Fibroblast of the conjunctiva (primary cell): ENCODE measurements around the gene TMEM132D.

ENCODE experiments used
- DNase-seq: peaks from one replicate; pipeline ENCODE4 v3.0.0-alpha.2; 2010; ENCODE audit warnings: low read depth

TMEM132D gene

DNA sequence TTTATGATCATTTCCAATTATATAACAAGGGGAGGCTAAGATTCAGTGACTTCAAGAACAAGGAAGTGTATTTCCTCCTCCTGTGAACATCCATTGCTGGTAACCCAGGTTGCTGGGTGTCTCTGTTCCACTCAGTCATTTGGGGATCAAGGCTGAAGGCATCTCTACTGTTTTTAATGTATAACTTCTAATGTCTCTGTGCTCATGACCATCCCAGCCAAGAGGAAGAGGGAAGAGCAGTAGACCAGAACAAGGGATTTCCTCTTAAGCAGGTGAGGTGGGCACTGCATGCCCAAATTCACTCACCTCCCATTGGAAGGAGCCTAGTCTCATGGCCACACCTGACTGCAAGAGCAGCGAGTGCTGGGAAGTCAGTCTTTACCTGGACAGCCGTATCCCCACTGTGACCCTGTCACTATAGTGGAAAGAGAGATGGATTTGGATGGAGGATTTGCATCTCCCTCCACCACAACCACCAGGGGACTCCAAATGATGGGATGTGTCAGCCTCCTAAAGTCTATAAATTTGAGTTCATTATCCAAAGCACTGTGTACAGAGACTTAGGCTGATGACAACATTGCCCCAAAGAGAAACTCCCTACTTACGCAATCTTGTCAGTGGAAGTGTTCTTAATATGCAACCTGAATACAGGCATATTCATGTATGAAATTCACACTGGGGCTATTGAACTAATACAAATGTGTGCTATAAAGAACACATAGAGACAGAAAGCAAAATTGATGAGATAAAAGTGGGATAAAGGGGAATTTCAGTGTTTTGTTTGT, 368.7 kb downstream of the TMEM132D start:
- DNase-seq, result no peak

DNA sequence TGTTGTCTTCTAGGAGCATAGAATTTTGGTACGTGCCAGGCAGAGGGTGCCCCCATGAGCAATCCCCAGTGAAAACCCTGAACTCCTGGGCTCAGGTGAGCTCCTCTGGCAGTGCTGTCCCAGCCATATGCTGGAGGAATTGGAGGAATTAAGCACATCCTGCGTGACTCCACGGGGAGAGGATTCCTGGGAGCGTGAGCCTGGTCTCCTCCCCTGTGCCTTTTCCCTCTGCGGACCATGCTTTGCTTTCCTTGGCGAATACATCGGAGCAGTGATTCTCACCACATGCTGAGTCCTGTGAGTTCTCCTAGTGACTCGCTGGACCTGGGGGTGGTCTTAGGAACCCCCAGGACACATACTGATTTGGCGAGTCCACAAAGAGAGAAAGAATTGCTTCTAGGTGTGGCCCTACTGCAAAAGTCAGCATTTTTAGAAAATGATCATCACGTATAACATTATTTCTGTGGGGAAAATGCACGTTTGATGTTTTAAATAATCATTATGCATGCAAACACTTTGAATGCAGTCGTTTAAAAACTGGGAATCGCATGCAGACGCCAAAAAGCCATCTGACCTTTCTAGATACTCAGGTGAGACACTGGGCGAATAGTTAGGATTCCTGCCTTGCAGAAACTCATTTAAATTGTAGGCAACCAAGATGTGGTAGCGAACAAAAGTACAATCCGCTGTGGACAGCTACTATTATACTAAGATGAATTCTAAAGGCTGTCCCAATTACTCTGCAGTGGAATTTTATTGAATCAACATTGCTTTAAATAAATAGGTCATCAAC, 370.9 kb downstream of the TMEM132D start:
- no peak for DNase-seq

DNA sequence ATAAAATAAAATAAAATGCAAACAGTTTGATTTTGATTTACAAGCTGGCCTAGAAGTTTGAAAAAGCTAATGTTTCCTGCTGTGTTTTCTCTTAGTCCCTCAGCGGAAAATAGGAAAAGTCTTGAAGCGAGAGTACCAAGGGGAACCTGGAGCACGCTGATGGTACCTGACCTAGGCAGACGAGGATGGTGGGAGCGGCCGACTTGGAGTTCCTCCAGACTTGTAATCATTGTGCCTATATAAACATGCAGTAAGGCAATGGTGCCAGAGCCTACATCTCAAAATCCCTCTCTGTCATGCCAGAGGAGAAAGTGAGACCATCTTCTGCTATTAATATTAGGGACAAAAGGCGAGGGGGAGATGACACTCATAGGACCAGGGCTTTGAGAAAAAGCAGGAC, 371.7 kb downstream of the TMEM132D start:
- no peak for DNase-seq

DNA sequence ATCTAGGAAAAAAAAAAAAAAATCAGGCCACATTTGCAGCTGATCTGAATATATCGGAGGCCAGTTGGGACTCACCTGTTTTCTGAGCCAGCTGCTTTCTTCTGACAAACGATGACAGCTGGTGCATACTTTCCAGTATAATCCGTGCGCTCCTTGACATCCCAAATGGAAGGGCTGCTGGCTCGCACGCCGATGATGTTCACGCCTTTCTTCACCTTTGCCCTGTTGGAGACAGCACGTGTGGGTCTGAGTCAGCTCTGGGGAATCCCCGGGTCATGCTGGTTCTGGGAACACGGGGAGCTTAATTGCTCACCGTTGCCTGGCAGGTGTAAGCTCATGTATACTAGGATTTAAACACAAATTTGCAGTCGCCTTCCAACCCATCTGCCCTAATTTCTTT, 372.8 kb downstream of the TMEM132D start:
- DNase-seq, result no peak

DNA sequence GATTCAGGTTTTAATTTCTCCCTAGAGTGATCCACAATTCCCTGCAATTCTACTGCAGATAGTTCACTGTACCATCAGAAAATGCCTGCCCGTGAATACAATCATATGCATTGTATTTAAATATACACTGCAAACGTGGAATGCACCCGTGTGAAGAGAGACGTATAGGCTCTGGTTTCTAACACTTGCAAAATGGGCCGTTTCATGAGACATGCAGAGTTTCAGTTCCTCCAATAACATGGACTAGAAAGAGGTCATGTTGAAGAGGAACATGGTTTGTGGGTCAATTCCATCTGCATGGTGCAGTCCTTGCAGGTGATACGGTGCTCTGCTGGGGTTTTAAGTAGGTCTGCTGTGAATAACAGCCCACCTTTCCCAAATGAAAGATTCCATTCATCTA, 373.3 kb downstream of the TMEM132D start:
- no peak for DNase-seq

DNA sequence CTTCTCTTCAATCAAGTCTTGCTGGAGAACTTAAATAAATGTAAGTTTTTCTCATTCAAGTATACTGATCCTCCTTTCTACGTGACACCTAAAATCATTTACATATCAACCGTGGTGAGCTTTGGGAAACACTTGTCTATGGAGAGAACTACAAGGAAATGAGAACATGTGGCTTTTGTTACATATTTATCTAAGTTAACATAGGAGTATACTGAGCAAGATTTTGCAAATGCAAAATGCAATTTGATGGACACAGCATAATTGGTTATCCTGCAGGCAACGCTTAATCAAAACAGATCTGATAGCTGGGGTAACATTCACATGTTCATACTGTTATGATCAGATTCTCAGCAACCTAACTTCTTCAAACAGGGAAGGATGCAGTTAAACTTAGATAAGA, 376.3 kb downstream of the TMEM132D start:
- DNase-seq, result no peak

DNA sequence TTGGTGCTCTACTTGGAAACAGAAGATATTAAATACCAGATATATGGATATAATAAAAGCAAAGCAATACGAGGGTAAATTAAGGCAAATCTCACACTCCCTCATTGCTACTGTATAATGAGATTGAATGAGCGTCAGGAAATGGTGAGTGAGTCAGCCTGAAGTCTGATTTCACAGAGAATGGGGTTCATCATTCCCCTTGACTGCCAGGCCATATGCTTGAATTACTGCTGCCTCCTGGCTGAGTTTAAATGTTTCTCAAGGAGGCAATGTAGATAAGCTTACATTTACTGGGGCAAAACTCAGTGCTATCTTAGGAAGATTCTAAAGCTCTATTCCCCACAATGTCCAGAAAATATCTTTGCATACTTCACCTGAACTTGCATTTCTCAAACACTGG, 380.2 kb downstream of the TMEM132D start:
- no peak for DNase-seq

DNA sequence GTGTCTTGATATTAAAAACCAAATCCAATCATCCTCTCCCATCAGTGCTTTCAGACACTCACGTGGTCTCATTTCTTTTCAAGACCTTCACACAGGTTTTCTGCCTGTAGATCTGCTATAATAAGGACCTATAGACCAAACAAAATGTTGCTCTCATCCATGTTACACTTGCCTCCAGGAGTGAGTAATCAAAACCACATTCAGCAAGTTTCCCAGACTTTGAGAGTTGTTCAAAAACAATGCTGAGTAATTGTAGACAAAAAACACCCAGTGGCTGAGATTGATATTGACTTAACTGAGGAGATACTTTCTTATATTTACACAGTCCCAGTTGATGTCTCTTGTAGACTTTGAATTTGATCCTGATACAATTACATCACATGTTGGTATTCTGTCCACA, 383.1 kb downstream of the TMEM132D start:
- no peak for DNase-seq

DNA sequence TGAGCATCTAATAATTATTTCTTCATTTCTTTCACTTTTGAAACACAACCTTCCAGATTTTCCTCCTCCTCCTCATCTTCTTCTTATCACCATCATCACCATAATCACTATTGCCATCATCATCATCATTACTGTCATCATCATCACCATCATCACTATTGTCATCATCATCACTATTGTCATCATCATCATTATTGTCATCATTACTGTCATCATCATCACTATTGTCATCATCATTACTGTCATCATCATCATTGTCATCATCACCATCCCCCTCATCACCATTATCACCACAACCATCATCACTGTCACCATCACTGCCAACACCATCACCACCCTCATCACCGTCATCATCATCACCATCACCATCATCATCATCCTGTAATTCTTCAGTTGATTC, 400.0 kb downstream of the TMEM132D start:
- DNase-seq, result no peak

DNA sequence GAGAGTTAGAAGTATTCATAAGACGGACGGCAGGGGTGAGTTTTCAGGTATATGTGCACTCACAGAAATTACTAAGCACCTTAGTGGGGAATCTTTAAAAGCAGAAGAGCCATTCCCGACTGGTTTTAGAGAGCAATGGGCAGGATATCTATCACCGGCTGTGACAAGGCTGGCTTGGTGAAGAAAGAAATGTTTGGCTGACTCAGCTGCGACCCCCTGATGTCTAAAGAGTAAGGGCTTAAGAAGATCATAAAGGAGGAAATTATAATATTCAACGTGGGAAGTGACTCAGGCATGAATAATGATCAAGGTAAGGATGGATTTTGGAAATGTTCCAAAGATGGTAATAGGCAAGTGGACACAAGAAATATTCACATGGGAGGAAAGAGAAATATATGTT, 407.6 kb downstream of the TMEM132D start:
- DNase-seq, result no peak

DNA sequence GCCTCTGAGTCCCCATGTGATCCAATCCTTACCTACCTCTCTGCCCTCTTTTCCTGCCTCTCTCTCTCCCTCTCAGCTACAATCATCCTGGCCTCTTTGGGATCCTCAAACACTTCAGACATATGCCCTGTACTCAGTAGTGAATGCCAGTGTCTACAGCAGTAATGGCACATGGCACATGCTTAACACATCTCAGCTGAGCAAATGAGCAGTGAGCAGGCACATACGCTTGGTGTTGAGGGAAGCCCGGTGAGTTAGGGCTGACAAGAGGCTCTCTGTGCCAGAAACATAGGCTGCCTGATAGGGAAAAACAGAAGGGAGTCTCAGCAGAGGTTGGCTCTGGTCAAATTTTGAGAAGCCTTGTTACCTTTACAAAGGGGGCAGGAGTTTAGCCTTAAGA, 409.1 kb downstream of the TMEM132D start:
- DNase-seq, result no peak

DNA sequence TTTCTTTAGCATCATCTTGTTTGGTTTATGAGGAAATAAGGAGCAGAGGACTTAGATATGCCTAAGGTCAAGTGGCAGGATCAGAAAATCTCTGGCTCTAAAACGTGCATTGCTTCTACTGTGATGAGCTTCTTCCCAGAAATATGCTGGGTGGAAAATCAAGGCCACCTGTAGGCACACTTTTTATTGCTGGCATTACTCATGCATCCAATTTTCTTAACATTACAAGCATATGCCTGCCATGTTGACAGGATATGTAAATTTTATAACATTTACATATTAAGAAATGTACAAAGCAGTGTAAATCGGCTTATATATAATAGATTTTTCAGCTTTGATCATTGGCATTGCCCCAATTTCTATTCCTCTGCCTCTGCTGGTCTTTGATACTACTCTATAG, 409.6 kb downstream of the TMEM132D start:
- no peak for DNase-seq

DNA sequence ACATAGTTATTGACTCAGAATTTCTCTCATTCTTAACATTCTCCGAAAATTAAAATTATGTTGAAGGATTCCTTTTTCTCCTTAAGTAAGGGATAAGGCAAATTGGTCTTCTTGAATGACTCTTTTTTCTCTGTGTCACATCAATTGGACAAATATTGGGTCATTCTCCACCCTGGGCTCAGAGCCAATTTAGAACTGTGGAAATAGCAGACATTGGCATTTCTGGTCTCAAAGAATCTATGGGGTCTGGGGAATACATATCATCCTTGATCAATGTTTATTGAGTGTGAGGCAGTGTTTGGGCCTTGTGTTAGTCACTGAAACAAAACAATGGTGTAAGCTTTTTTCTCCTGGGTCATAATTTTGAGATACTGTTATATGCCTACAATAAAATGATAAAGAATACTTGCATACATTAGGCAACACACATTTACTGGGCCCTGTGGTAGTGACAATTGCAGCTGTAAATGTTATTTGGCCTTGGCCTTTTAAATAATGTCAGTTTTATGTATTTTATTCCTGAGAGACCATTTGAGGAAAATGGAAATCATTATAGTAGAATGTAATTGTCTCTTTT, 414.6 kb downstream of the TMEM132D start:
- no peak for DNase-seq

DNA sequence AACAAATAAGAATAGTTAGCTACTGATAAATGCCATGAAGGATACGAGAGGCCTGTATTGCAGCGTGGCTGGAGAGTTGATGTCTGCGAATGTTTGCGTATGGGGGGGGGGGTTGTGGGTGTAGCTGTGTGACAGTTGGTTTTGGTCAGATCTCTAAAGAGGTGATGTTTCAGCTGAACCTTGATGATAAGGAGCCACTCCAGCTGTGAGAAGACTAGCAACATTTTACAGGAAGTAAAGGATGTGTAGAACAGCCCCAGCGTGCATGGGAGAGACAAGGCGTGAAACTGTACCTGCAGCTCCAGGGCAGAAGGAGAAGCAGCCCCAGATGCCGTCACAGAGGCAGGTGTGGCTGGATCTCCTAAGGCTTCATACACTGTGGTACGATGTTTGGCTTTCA, 416.9 kb downstream of the TMEM132D start:
- no peak for DNase-seq

DNA sequence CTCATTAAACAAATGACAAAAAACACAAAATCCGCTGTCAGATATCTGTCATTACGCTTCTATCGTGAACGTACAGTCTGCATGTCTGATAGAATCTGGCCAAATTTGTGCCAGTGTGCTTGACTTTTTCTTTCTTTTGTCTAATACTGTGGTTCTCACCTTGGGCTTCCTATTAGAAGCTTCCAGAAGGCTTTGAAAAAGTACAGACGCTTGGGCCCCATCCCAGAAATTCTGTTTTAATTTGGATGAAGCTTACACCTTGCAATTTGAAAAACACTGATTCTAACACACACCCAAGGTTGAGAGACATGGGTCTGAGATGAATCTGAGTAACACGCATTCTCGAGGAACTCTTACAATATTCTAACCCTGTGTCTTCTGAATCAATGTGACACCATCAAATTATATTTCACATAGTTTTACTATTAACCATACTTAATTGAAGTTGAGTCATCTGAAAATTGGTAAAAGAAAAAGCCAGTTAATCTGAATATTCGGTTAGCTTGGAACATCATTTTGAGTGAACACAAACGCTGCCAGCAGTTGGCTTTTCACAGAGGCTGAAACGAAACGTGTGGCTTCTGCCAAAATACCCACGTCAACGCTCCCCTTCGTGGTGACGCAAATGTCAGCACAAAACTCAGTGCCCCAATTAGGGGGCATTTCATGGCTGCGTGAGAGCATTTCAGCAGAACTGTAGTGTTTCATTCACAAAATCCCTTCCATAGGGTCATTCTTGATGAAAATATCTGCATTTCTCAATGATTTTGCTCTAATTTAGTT, 420.5 kb downstream of the TMEM132D start:
- DNase-seq, result no peak

DNA sequence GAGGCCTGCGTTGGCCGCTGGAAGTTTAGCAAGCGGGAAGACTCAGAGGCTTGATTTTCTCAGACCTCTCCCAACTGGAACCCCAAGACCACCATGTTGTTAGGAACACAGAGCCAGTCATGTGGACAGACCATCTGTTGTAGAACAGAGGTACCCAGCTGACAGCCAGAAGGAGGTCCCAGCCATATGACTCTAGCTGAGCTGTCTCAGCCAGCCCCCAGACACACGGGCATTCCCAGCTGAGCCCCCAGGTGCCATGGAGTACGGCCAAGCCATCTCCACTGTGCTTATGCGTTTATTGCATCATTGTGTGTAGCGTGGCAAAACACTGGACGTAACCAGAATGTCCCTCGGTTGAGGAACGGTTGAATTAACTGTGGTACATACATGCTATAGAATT, 421.9 kb downstream of the TMEM132D start:
- DNase-seq, result no peak

DNA sequence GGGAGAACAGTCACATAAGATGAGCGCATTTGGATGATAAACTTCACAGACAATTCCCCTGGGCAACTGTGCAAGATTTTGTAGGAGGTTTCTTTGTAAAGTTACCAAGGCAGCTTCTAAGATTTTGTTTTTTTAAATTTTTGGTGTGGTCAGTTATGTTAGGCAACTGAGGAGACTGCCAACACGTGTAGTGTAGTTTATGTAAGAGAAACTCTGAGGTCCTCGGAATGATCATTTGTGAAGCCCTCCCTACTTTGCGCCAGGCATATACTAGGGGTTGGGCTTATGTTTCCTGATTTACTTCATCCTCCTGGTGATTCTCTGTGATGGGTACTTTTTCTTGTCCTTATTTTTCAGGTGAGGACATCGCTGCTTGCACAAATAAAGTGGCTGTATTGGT, 433.6 kb downstream of the TMEM132D start:
- no peak for DNase-seq

DNA sequence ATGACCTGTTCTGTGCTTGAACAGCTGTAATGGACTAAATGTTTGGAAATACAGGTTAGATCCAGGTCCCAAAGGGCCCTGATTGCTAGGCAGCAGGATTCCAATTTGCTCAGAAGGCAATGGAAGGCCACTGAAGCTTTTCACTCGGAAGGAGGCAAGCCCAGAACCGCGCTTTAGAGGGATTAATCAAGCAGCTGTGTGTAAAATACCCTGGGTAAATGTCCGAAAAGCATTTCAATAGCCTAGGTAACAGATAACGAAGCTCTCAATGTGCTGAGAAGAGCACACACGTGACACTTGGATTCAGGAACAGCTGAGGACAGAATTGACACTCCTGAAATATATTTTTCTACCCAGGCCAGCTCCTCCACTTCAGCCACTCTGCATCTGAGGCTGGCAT, 436.1 kb downstream of the TMEM132D start:
- DNase-seq, result no peak

DNA sequence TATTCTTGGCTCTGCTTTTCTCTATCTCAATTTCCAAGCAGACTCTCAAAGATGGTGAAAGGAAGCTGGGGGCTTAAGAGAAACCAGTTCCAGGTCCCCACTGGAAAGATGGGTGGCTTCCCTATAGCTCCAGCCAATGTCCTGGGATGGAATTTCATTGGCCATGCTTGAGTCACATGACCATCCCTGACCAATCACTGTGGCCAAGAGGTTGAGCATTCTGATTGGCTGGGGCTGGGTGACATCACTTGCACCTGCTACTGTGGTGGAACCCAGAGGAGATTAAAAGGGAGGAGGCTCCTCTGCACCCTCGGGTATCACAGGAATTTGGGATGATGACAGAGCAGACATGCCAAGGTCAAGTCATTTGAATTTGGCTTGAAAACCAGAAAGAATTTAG, 436.5 kb downstream of the TMEM132D start:
- no peak for DNase-seq

DNA sequence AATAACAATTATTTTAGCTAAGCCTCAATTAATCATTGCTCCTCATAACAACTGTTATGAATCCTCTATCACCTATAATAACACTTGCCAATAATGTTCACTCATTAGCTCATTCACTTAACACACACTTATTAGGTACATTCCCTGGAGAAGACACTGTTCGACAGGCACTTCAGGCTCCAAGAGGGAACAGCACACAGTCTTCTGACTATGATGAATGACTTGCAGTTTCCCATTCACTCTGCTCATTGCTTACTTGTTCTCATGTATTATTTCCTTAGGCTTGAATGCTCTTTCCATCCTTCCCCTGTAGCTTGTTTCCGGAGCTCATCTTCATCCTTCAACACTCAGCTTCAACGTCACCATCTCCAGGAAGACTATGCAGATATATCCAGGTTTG, 437.3 kb downstream of the TMEM132D start:
- no peak for DNase-seq

DNA sequence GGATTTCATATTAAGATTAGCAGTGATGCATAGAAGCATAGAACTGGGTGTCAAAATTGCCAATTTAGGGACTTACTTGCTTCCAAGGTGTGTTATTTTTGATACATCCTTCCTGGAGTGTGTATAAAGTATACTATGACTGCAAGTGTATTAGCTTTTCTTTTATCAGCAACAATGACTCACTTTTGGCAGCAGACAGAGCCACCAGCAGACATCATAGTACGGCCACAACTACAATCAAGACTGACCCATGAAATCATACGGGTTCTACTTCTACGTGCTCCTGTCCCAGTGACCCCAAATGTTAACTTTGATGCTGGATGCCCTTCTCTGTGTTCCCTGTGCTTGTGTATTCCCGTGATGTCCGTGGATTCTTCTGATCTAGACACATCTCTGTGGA, 443.9 kb downstream of the TMEM132D start:
- DNase-seq, result no peak

DNA sequence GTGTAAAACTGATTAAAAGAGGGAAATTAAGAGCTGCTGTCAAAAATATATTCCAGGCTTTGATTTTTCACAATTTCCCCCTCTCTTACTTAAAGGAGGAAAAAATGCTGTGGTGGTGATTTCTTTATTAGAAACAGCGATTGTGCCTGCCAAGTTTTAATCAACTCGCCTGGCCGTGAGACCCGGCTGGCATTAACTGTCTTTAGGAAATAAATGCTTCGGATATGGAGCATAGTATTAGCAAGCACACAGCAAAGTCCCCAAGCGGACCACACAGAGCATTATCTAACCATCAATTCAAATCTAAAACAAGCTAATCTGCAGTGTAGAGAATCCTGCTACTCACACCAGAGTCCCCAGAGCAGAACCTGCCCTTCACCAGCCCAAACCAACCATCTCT, 457.1 kb downstream of the TMEM132D start:
- no peak for DNase-seq

DNA sequence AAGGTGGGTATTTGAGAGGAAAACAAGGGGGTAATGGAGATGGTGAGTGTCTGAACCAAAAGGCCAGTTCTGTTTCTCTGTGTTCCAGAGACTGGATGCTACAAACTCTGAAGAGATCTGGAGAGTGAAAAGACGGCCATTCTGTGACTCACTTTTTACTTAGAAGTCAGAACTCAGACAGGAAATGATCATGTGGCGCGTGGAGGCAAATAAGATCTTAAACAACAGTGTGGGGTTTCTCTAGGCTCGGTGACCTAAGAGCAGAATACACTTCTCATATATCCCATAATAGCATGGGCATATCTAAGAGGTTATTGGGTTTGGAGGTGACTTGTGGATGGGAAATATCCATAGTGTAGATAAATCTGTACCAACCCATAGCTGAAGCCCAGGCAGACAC, 463.5 kb downstream of the TMEM132D start:
- DNase-seq, result no peak
